GM12878 (cell line): ENCODE results near the gene CAPN14. TPM values are rescaled to one million over a fixed set of nuclear protein-coding genes. Genes with fewer than 3 reads are reported as not detected.

Experiments used
- ASH2L ChIP-seq: fragments of 300-600, 200-600 bp; sonication (generic); IDR thresholded peaks from 2 replicates; pipeline ENCODE4 v1.6.1; 2017; ENCODE audit warnings: low read depth, mild to moderate bottlenecking, borderline replicate concordance
- BMI1 ChIP-seq: fragments of 450-650 bp; IDR thresholded peaks from 2 replicates; pipeline ENCODE4 v1.6.1; 2016; ENCODE audit warnings: mild to moderate bottlenecking, moderate library complexity, borderline replicate concordance
- BRCA1 ChIP-seq: IDR thresholded peaks from 2 replicates; pipeline ENCODE4 v1.6.1; 2011; ENCODE audit warnings: low read depth, low read length, improper control_type of control experiment
- CEBPB ChIP-seq, 2 experiments: fragments of 150-350 bp in 1 of 2; IDR thresholded peaks; 2 replicates each; pipeline ENCODE4 v1.6.1; 2012 to 2014; ENCODE audit warnings: low read depth in 2 of 2, low read length in 2 of 2, borderline replicate concordance in 1 of 2, inconsistent platforms in 1 of 2
- CHD1 ChIP-seq: IDR thresholded peaks from 2 replicates; pipeline ENCODE4 v1.6.1; 2012; ENCODE audit warnings: low read depth, low read length, improper control_type of control experiment
- CHD2 ChIP-seq: IDR thresholded peaks from 2 replicates; pipeline ENCODE4 v1.6.1; 2011; ENCODE audit warnings: low read depth, low read length, improper control_type of control experiment, borderline replicate concordance
- CREB1 ChIP-seq: IDR thresholded peaks from 2 replicates; pipeline ENCODE4 v1.6.1; 2012; ENCODE audit warnings: low read depth, mild to moderate bottlenecking, inconsistent platforms
- FOS ChIP-seq: IDR thresholded peaks from 3 replicates; pipeline ENCODE4 v1.6.1; 2011; ENCODE audit warnings: borderline replicate concordance; ENCODE audit not compliant: insufficient read length; ENCODE audit errors: extremely low read depth
- FOXM1 ChIP-seq: IDR thresholded peaks from 2 replicates; pipeline ENCODE4 v1.6.1; 2012; ENCODE audit warnings: low read depth, mild to moderate bottlenecking, inconsistent platforms, low read length, moderate library complexity
- HCFC1 ChIP-seq: fragments of 150-350 bp; IDR thresholded peaks from 2 replicates; pipeline ENCODE4 v1.6.1; 2014; ENCODE audit warnings: low read length
- IKZF1 ChIP-seq: fragments of 450-650 bp; conservative IDR thresholded peaks from 2 replicates; pipeline ENCODE4 v1.6.1; 2017; ENCODE audit warnings: antibody characterized with exemption, mild to moderate bottlenecking
- KAT2A ChIP-seq: conservative IDR thresholded peaks from 2 replicates; pipeline ENCODE4 v1.6.1; 2011; ENCODE audit warnings: low read depth, low read length; ENCODE audit not compliant: control insufficient read depth
- NFYB ChIP-seq: IDR thresholded peaks from 2 replicates; pipeline ENCODE4 v1.6.1; 2011; ENCODE audit warnings: low read depth, mild to moderate bottlenecking, low read length, improper control_type of control experiment, moderate library complexity; ENCODE audit not compliant: insufficient read depth
- NKRF ChIP-seq: fragments of 450-650 bp; conservative IDR thresholded peaks from 2 replicates; pipeline ENCODE4 v1.6.1; 2017; ENCODE audit warnings: mild to moderate bottlenecking, moderate library complexity
- NR2F1 ChIP-seq: fragments of 450-650 bp; conservative IDR thresholded peaks from 2 replicates; pipeline ENCODE4 v1.6.1; 2017; ENCODE audit warnings: mild to moderate bottlenecking
- PAX8 ChIP-seq: fragments of 450-650 bp; IDR thresholded peaks from 2 replicates; pipeline ENCODE4 v1.6.1; 2017; ENCODE audit warnings: mild to moderate bottlenecking, moderate library complexity
- POLR2A ChIP-seq: IDR thresholded peaks from 2 replicates; pipeline ENCODE4 v1.6.1; 2011; ENCODE audit warnings: low read depth, mild to moderate bottlenecking, low read length
- SIN3A ChIP-seq: IDR thresholded peaks from 2 replicates; pipeline ENCODE4 v1.6.1; 2012; ENCODE audit warnings: low read depth, low read length, improper control_type of control experiment
- WRNIP1 ChIP-seq: IDR thresholded peaks from 2 replicates; pipeline ENCODE4 v1.6.1; 2011; ENCODE audit warnings: low read depth, low read length, improper control_type of control experiment, borderline replicate concordance
- ZNF207 ChIP-seq: fragments of 450-650 bp; IDR thresholded peaks from 2 replicates; pipeline ENCODE4 v1.6.1; 2014; ENCODE audit warnings: antibody characterized with exemption, mild to moderate bottlenecking, borderline replicate concordance
- ZNF217 ChIP-seq: fragments of 450-650 bp; IDR thresholded peaks from 2 replicates; pipeline ENCODE4 v1.6.1; 2017; ENCODE audit warnings: antibody characterized with exemption, mild to moderate bottlenecking
- ZNF24 ChIP-seq: fragments of 450-650 bp; IDR thresholded peaks from 2 replicates; pipeline ENCODE4 v1.6.1; 2017; ENCODE audit warnings: antibody characterized with exemption, mild to moderate bottlenecking
- ZNF622 ChIP-seq: fragments of 450-650 bp; IDR thresholded peaks from 2 replicates; pipeline ENCODE4 v1.6.1; 2017; ENCODE audit warnings: mild to moderate bottlenecking, inconsistent platforms
- polyA plus RNA-seq, 11 experiments: library from polyadenylated mRNA; depleted of rRNA in 4 of 11; unstranded in 6 of 11; stranded (reverse) in 5 of 11; fragments of >200 nt; fragmentation: Nextera tagmentation in 4 of 11; fragmentation: Illumina TruSeq in 1 of 11; extraction: Ambion mirVana in 4 of 11; extraction: Trizol in 1 of 11; gene quantifications; 1 replicate in 1 of 11; 2 replicates in 10 of 11; pipeline versions ENCODE4 v1.2.1 to v1.2.3, GENCODE V29; 2011 to 2016; ENCODE audit warnings: inconsistent platforms in 2 of 11, missing spikeins in 2 of 11, low read depth in 1 of 11
- total RNA-seq, 4 experiments: library from RNA; depleted of rRNA in 3 of 4; stranded (reverse); fragments of >200 nt in 3 of 4; fragmentation: Illumina TruSeq in 1 of 4; extraction: Trizol in 1 of 4; gene quantifications; 2 replicates each; pipeline versions ENCODE4 v1.2.1 to v1.2.3, GENCODE V29; 2013 to 2021
- TF ChIP-seq, protein P1 (sequence below): fragments of 450-650 bp; formaldehyde crosslinking; IDR thresholded peaks from 2 replicates; pipeline ENCODE4 v1.5.0; 2022; ENCODE audit warnings: mild to moderate bottlenecking, missing genetic modification characterization
- TF ChIP-seq, protein P2 (sequence below): fragments of 150-350 bp; IDR thresholded peaks from 2 replicates; pipeline ENCODE4 v1.6.1; 2014; ENCODE audit warnings: mild to moderate bottlenecking, low read depth, low read length

The CAPN14 gene
- total and polyA plus RNA-seq, 10 of the 15 experiments (the other 5 are each of a cell fraction or from before 2014, with no cell fraction given): 0.08 to 1.5 (median 1.1) TPM

- no peak for TF ChIP-seq FOS
- TF ChIP-seq NKRF: no peak
- TF ChIP-seq CHD2: no peak
- TF ChIP-seq NFYB: no peak
- peak; percentile 32; the same call in 1 of the 2 replicates for TF ChIP-seq NR2F1
- peak; percentile 40; the same call in 1 of the 2 replicates for TF ChIP-seq CREB1
- no peak for TF ChIP-seq BRCA1
- no peak for TF ChIP-seq ZNF217
- TF ChIP-seq FOXM1: no peak; the same call in 1 of the 2 replicates
- no peak for TF ChIP-seq POLR2A
- TF ChIP-seq, protein P1, sequence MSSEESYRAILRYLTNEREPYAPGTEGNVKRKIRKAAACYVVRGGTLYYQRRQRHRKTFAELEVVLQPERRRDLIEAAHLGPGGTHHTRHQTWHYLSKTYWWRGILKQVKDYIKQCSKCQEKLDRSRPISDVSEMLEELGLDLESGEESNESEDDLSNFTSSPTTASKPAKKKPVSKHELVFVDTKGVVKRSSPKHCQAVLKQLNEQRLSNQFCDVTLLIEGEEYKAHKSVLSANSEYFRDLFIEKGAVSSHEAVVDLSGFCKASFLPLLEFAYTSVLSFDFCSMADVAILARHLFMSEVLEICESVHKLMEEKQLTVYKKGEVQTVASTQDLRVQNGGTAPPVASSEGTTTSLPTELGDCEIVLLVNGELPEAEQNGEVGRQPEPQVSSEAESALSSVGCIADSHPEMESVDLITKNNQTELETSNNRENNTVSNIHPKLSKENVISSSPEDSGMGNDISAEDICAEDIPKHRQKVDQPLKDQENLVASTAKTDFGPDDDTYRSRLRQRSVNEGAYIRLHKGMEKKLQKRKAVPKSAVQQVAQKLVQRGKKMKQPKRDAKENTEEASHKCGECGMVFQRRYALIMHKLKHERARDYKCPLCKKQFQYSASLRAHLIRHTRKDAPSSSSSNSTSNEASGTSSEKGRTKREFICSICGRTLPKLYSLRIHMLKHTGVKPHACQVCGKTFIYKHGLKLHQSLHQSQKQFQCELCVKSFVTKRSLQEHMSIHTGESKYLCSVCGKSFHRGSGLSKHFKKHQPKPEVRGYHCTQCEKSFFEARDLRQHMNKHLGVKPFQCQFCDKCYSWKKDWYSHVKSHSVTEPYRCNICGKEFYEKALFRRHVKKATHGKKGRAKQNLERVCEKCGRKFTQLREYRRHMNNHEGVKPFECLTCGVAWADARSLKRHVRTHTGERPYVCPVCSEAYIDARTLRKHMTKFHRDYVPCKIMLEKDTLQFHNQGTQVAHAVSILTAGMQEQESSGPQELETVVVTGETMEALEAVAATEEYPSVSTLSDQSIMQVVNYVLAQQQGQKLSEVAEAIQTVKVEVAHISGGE (CRISPR knock-in tag): no peak
- TF ChIP-seq ZNF622: no peak
- TF ChIP-seq HCFC1: no peak
- TF ChIP-seq CHD1: no peak
- TF ChIP-seq KAT2A: no peak
- TF ChIP-seq ASH2L: peak; percentile 75; the same call in 1 of the 2 replicates
- TF ChIP-seq SIN3A: no peak
- TF ChIP-seq WRNIP1: 0 out of 2 replicates have a peak, but pooled peaks have one; percentile 36
- 0 out of 2 replicates have a peak, but pooled peaks have one; percentile 55 for TF ChIP-seq PAX8
- no peak for TF ChIP-seq ZNF24
- no peak for TF ChIP-seq ZNF207
- TF ChIP-seq, protein P2, sequence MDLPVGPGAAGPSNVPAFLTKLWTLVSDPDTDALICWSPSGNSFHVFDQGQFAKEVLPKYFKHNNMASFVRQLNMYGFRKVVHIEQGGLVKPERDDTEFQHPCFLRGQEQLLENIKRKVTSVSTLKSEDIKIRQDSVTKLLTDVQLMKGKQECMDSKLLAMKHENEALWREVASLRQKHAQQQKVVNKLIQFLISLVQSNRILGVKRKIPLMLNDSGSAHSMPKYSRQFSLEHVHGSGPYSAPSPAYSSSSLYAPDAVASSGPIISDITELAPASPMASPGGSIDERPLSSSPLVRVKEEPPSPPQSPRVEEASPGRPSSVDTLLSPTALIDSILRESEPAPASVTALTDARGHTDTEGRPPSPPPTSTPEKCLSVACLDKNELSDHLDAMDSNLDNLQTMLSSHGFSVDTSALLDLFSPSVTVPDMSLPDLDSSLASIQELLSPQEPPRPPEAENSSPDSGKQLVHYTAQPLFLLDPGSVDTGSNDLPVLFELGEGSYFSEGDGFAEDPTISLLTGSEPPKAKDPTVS: no peak
- no peak for TF ChIP-seq BMI1
- peak; percentile 34; the same call in 1 of the 2 replicates for TF ChIP-seq IKZF1
- no peak for TF ChIP-seq CEBPB (IDR thresholded peaks at IDR 0.05; ENCODE audit: borderline replicate concordance in 1 of 2, low read depth in 2 of 2, low read length in 2 of 2)
These were observed 2.0 kb upstream of the CAPN14 start (continued) for GRCh38 chr2:31219131-31219969.
